GM23338 (cell line): Measurements from ENCODE around the gene FOCAD. TPM values are rescaled to one million over a fixed set of nuclear protein-coding genes. Genes with fewer than 3 reads are reported as not detected.

Experiments
- ATAC-seq: fragments of 200-7000 bp; cut with Tn5 transposase; 3 replicates; pipeline ENCODE4 v1.9.1; 2020
- DNase-seq: peaks from one replicate; pipeline ENCODE4 v3.0.0-alpha.2; 2015; ENCODE audit warnings: low spot score
- H2AFZ ChIP-seq: fragments of 200-600 bp; sonication (generic); 2 replicates; pipeline ENCODE4 v1.8.0; 2016; ENCODE audit warnings: antibody characterized with exemption, mild to moderate bottlenecking, moderate library complexity
- H3F3A ChIP-seq: fragments of 200-600 bp; sonication (generic); replicated peaks from 2 replicates; pipeline ENCODE4 v1.8.0; 2017; ENCODE audit warnings: antibody characterized with exemption, mixed run types, low read depth
- H3K27ac ChIP-seq: fragments of 200-600 bp; sonication (generic); 2 replicates; pipeline ENCODE4 v1.6.1; 2016; ENCODE audit warnings: low read depth
- H3K27me3 ChIP-seq: fragments of 200-600 bp; sonication (generic); 2 replicates; pipeline ENCODE4 v1.8.0; 2016; ENCODE audit warnings: mild to moderate bottlenecking, mixed run types, moderate library complexity; ENCODE audit not compliant: insufficient read depth
- H3K36me3 ChIP-seq: fragments of 200-600 bp; sonication (generic); 2 replicates; pipeline ENCODE4 v1.8.0; 2016; ENCODE audit warnings: mild to moderate bottlenecking; ENCODE audit not compliant: insufficient read depth
- H3K4me1 ChIP-seq: fragments of 200-600 bp; sonication (generic); 2 replicates; pipeline ENCODE4 v1.8.0; 2016; ENCODE audit warnings: mild to moderate bottlenecking, moderate library complexity; ENCODE audit not compliant: insufficient read depth
- H3K4me2 ChIP-seq: fragments of 200-600 bp; sonication (generic); 2 replicates; pipeline ENCODE4 v1.7.1; 2017; ENCODE audit warnings: mixed run types
- H3K4me3 ChIP-seq: fragments of 200-600 bp; sonication (generic); 2 replicates; pipeline ENCODE4 v1.6.1; 2016; ENCODE audit warnings: mixed run types
- H3K79me2 ChIP-seq: fragments of 200-600 bp; sonication (generic); replicated peaks from 2 replicates; pipeline ENCODE4 v1.8.0; 2017; ENCODE audit warnings: mild to moderate bottlenecking; ENCODE audit not compliant: insufficient read depth
- H3K9me2 ChIP-seq: fragments of 200-600 bp; sonication (generic); 2 replicates; pipeline ENCODE4 v1.8.0; 2017; ENCODE audit not compliant: insufficient read depth
- H4K20me1 ChIP-seq: fragments of 200-600 bp; sonication (generic); replicated peaks from 2 replicates; pipeline ENCODE4 v1.8.0; 2017; ENCODE audit warnings: mild to moderate bottlenecking; ENCODE audit not compliant: insufficient read depth
- H3K27ac Mint-ChIP-seq: 2 replicates; pipeline ENCODE4 v1.8.0; 2020; ENCODE audit warnings: inconsistent platforms, mild to moderate bottlenecking, moderate library complexity, mixed read lengths
- H3K27me3 Mint-ChIP-seq: 3 replicates; pipeline ENCODE4 v1.8.0; 2022; ENCODE audit warnings: low read depth, mild to moderate bottlenecking, moderate library complexity, mixed read lengths, inconsistent platforms; ENCODE audit not compliant: insufficient read depth, poor library complexity
- H3K36me3 Mint-ChIP-seq: 3 replicates; pipeline ENCODE4 v1.8.0; 2021; ENCODE audit warnings: low read depth, mild to moderate bottlenecking, inconsistent platforms, moderate library complexity, mixed read lengths
- H3K4me1 Mint-ChIP-seq: 3 replicates; pipeline ENCODE4 v1.8.0; 2020; ENCODE audit warnings: mild to moderate bottlenecking, inconsistent platforms, mixed read lengths
- H3K4me3 Mint-ChIP-seq: 3 replicates; pipeline ENCODE4 v1.8.0; 2021; ENCODE audit warnings: moderate library complexity, mild to moderate bottlenecking, inconsistent platforms, mixed read lengths
- H3K9me3 Mint-ChIP-seq: 3 replicates; pipeline ENCODE4 v1.8.0; 2020; ENCODE audit warnings: moderate library complexity, mild to moderate bottlenecking, inconsistent platforms, mixed read lengths
- CREB1 ChIP-seq: fragments of 250-450 bp; sonication (Bioruptor Pico); IDR thresholded peaks from 2 replicates; pipeline ENCODE4 v1.5.0; 2020; ENCODE audit warnings: low read depth, mild to moderate bottlenecking, moderate library complexity
- CTCF ChIP-seq, 2 experiments: fragments of 200-600 bp in 1 of 2; sonication (generic) in 1 of 2; conservative IDR thresholded peaks; 2 replicates each; pipeline versions ENCODE4 v1.5.1 to v1.6.1; 2016 to 2017; ENCODE audit warnings: antibody characterized with exemption in 2 of 2, low read depth in 2 of 2, mild to moderate bottlenecking in 2 of 2, moderate library complexity in 1 of 2
- ETS1 ChIP-seq: IDR thresholded peaks from 2 replicates; pipeline ENCODE4 v1.6.1; 2016; ENCODE audit warnings: antibody characterized with exemption
- EZH2 ChIP-seq: fragments of 200-600 bp; sonication (generic); IDR thresholded peaks from one replicate; pipeline ENCODE4 v1.8.0; 2017; ENCODE audit warnings: antibody characterized with exemption, mild to moderate bottlenecking, low read depth; ENCODE audit not compliant: unreplicated experiment
- EZH2phosphoT487 ChIP-seq: fragments of 200-600 bp; sonication (generic); IDR thresholded peaks from one replicate; pipeline ENCODE4 v1.8.1; 2018; ENCODE audit warnings: antibody characterized with exemption; ENCODE audit not compliant: unreplicated experiment
- JUNB ChIP-seq: IDR thresholded peaks from one replicate; pipeline ENCODE4 v1.6.1; 2016; ENCODE audit warnings: antibody characterized with exemption; ENCODE audit not compliant: unreplicated experiment
- NANOG ChIP-seq: IDR thresholded peaks from 2 replicates; pipeline ENCODE4 v1.6.1; 2016; ENCODE audit warnings: antibody characterized with exemption, borderline replicate concordance
- POLR2AphosphoS5 ChIP-seq: IDR thresholded peaks from 2 replicates; pipeline ENCODE4 v1.6.1; 2016; ENCODE audit warnings: antibody characterized with exemption, low read depth
- REST ChIP-seq: IDR thresholded peaks from one replicate; pipeline ENCODE4 v1.6.1; 2018; ENCODE audit warnings: antibody characterized with exemption; ENCODE audit not compliant: unreplicated experiment
- STAT1 ChIP-seq: IDR thresholded peaks from one replicate; pipeline ENCODE4 v1.6.1; 2016; ENCODE audit warnings: antibody characterized with exemption; ENCODE audit not compliant: unreplicated experiment
- ZNF114 ChIP-seq: fragments of 250-450 bp; sonication (Bioruptor Pico); IDR thresholded peaks from 2 replicates; pipeline ENCODE4 v1.5.0; 2020; ENCODE audit warnings: mild to moderate bottlenecking, moderate library complexity
- ZNF331 ChIP-seq: fragments of 250-450 bp; sonication (Bioruptor Pico); IDR thresholded peaks from 2 replicates; pipeline ENCODE4 v1.5.0; 2020; ENCODE audit warnings: low read depth, mild to moderate bottlenecking, moderate library complexity
- ZNF462 ChIP-seq: fragments of 250-450 bp; sonication (Bioruptor Pico); IDR thresholded peaks from 2 replicates; pipeline ENCODE4 v1.5.0; 2020; ENCODE audit warnings: mild to moderate bottlenecking, moderate library complexity
- polyA plus RNA-seq: library from polyadenylated mRNA; unstranded; fragments of >200 nt; fragmentation: Nextera tagmentation; extraction: Ambion mirVana; gene quantifications from 2 replicates; pipeline ENCODE4 v1.2.1, GENCODE V29; 2016
- total RNA-seq: library from RNA; depleted of rRNA; stranded (reverse); fragments of >200 nt; shearing (Covaris generic); gene quantifications from 2 replicates; pipeline ENCODE4 v1.2.3, GENCODE V29; 2014

The FOCAD gene
- total and polyA plus RNA-seq, 2 experiments from 2014 or later: 13.7 to 66.5 TPM

- TF ChIP-seq ZNF462 (CRISPR knock-in tag) (no peak), CTCF (conservative IDR thresholded peaks at IDR 0.05; ENCODE audit: low read depth in 2 of 2) (no peak), EZH2phosphoT487 (no peak), ZNF114 (CRISPR knock-in tag) (no peak), STAT1 (no peak), REST (no peak), ETS1 (no peak), ZNF331 (CRISPR knock-in tag) (no peak), CREB1 (no peak), POLR2AphosphoS5 (no peak), JUNB (no peak), EZH2 (no peak), NANOG (no peak)
- H3K36me3 ChIP-seq: no peaks in the 10 kb centered on the region
- no peak overlapping the region for H3K4me3 ChIP-seq
- no peak overlapping the region for H2AFZ ChIP-seq
- no peak overlapping the region for H3K27ac ChIP-seq
- H3K79me2 ChIP-seq: no peaks in the 10 kb centered on the region
- no peaks in the 10 kb centered on the region for H3K27me3 ChIP-seq
- Mint-ChIP-seq H3K4me1 (peaks cover 15% of the 10 kb centered on the region), H3K27ac (no peak overlapping the region), H3K9me3 (no peaks in the 10 kb centered on the region), H3K36me3 (no peaks in the 10 kb centered on the region), H3K4me3 (no peak overlapping the region), H3K27me3 (peaks cover 4% of the 10 kb centered on the region)
- no peak for DNase-seq
- H3K4me1 ChIP-seq: no peaks in the 10 kb centered on the region
- H3K9me2 ChIP-seq: no peaks in the 10 kb centered on the region; the same call in 1 of the 2 replicates
- no peak overlapping the region for H3K4me2 ChIP-seq
- ATAC-seq: no peak
- no peaks in the 10 kb centered on the region for H3F3A ChIP-seq
- no peaks in the 10 kb centered on the region for H4K20me1 ChIP-seq
Observed at GRCh38 chr9:20984506-20984905, 300.4 kb downstream of the FOCAD start.
